NB4 (cell line): ENCODE results near the gene CHD9NB.

Source experiments
- DNase-seq: peaks from one replicate; pipeline ENCODE4 v3.0.0; 2010; ENCODE audit warnings: low read depth
- H3K4me3 ChIP-seq: one replicate; pipeline ENCODE4 v1.5.1; 2011; ENCODE audit warnings: mild to moderate bottlenecking, low read depth, low read length, moderate library complexity
- MYC ChIP-seq: IDR thresholded peaks from 2 replicates; pipeline ENCODE4 v1.6.1; 2011; ENCODE audit warnings: low read depth, low read length
- POLR2A ChIP-seq: IDR thresholded peaks from 2 replicates; pipeline ENCODE4 v1.6.1; 2011; ENCODE audit warnings: mild to moderate bottlenecking; ENCODE audit not compliant: insufficient read length; ENCODE audit errors: extremely low read depth
- TF ChIP-seq, protein P1 (sequence below): IDR thresholded peaks from one replicate; pipeline ENCODE4 v1.5.1; 2012; ENCODE audit warnings: low read depth, low read length
- TF ChIP-seq, protein P2 (sequence below): IDR thresholded peaks from 2 replicates; pipeline ENCODE4 v1.6.1; 2011; ENCODE audit warnings: low read depth, low read length

The CHD9NB gene

DNA sequence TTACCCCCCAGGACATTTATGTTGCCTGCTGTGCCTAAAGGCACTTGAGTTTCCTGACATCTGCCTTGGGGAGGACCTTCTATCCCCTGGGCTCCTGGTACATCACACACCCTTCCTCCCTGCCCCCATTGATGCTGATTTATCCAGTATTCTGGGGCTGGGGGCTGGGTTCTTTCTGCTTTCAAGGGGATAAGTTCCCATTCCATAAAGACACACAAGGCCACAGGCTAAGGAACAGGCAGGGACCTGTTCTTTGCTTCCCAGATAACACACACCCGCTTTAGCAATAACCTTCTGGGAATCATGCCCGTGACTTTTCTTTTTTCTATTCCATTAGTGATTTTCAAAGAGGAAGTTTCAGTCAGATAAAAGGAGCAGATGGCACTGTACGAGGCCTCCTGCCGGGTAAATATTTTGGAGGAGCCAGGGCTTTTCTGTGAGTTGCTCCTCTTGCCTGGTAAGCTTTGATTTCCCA lies 32.7 kb upstream of the CHD9NB start:
- no peak for DNase-seq
- no peak overlapping the region for H3K4me3 ChIP-seq
- TF ChIP-seq POLR2A, result no peak
- TF ChIP-seq, protein P1, sequence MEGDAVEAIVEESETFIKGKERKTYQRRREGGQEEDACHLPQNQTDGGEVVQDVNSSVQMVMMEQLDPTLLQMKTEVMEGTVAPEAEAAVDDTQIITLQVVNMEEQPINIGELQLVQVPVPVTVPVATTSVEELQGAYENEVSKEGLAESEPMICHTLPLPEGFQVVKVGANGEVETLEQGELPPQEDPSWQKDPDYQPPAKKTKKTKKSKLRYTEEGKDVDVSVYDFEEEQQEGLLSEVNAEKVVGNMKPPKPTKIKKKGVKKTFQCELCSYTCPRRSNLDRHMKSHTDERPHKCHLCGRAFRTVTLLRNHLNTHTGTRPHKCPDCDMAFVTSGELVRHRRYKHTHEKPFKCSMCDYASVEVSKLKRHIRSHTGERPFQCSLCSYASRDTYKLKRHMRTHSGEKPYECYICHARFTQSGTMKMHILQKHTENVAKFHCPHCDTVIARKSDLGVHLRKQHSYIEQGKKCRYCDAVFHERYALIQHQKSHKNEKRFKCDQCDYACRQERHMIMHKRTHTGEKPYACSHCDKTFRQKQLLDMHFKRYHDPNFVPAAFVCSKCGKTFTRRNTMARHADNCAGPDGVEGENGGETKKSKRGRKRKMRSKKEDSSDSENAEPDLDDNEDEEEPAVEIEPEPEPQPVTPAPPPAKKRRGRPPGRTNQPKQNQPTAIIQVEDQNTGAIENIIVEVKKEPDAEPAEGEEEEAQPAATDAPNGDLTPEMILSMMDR, result no peak
- TF ChIP-seq, protein P2, sequence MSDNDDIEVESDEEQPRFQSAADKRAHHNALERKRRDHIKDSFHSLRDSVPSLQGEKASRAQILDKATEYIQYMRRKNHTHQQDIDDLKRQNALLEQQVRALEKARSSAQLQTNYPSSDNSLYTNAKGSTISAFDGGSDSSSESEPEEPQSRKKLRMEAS, result no peak
- TF ChIP-seq MYC, result no peak

DNA sequence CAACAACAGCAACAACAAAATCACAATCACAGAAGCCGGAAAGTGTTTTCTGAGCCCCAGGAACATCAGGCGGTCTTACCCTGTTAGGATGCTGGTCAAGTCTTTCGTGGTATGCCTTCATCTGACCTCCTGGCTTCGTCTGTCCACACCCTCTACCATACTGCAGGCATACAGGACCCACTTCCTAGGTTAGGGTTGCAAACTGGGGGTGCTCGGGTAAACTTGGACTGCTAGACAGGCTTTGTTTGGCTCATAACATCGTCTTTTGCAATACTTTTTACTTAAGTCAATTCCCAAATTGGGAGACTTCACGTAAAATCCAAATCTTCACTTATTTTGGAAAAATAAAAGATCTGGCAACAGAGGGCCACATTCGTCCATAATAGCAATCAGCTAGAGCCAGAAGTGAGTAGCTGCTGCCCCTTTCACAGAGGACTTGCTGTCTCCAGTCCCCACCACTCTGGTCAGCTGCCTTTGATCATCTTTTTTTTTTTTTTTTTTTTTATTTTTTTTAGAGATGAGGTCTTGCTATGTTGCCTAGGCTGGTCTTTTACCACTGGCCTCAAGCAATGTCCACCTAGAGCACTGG lies 32.1 kb upstream of the CHD9NB start:
- TF ChIP-seq, protein P1, result no peak
- TF ChIP-seq MYC (no peak), POLR2A (no peak)
- TF ChIP-seq, protein P2, result no peak
- no peak for DNase-seq
- no peak overlapping the region for H3K4me3 ChIP-seq

DNA sequence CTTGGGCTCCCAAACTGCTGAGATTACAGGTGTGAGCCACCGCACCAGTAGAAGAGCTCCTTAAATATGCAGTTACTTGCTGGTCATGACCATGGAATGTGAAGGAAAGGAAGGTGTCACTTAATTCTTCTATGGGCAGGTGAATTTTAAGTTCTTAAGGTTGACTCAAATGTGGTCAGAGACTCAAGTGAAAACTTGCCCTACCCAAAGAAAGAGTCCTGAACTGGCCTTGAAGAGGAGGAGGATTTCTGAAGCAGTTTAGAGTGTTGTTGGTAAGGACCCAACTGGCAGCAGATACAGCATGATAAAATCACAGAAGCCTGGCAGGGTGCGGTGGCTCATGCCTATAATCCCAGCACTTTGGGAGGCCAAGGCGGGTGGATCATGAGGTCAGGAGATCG lies 31.4 kb upstream of the CHD9NB start:
- DNase-seq, result no peak
- no peak overlapping the region for H3K4me3 ChIP-seq
- TF ChIP-seq, protein P2, result no peak
- TF ChIP-seq POLR2A, result no peak
- TF ChIP-seq, protein P1, result no peak
- no peak for TF ChIP-seq MYC

DNA sequence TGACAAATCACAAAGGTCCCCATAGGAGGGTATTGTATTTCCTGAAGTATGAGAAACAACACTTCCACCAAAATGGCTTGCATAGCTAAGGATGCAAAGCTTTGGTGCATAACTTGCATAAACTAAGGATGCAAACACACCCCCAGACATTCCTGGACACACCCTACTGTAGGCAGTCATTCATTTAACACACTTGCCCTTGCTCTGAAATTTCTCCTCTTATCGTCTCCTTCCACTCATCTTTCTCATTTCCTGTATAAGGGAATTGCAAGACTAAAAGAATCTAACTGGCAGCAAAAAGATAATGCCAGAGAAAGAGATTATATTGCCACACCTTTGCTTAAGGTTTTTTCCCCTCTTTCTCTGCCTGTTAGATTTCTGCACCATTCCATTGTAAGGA lies 30.4 kb upstream of the CHD9NB start:
- no peak for DNase-seq
- TF ChIP-seq, protein P2, result no peak
- TF ChIP-seq, protein P1, result no peak
- TF ChIP-seq POLR2A (no peak), MYC (no peak)
- H3K4me3 ChIP-seq, result no peak overlapping the region

DNA sequence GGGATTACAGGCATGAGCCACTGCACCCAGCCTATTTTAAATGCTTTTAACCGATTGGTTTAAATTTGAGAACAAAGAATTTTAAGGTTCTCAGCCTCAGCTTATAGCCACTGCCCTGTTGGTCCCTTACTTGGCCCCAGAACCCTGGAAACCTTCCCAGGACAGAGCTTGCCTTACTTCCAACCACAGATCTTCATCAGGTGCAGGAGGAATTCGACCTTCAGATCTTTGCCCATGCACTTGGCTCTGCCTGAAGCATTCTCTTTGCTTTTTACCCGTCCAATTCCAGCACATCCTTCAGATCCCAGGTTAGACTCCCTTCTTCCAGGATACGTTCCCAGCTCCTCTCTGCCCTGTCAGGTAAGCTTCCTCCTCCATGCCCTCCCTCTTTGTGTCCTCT lies 29.8 kb upstream of the CHD9NB start:
- no peak for TF ChIP-seq POLR2A
- TF ChIP-seq MYC, result no peak
- TF ChIP-seq, protein P1, result no peak
- TF ChIP-seq, protein P2, result no peak
- no peak for DNase-seq
- H3K4me3 ChIP-seq, result no peak overlapping the region
